Hematopoietic multipotent progenitor cell treated with erythropoietin and hydrocortisone succinate and interleukin-3 and kit ligand, for 15 days (in vitro differentiated cells): Measurements from ENCODE around the gene VAPA.

ENCODE experiments used
- DNase-seq: peaks from one replicate; pipeline ENCODE4 v3.0.0-alpha.2; 2015; ENCODE audit warnings: low spot score

VAPA gene, protein sequence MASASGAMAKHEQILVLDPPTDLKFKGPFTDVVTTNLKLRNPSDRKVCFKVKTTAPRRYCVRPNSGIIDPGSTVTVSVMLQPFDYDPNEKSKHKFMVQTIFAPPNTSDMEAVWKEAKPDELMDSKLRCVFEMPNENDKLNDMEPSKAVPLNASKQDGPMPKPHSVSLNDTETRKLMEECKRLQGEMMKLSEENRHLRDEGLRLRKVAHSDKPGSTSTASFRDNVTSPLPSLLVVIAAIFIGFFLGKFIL

DNA sequence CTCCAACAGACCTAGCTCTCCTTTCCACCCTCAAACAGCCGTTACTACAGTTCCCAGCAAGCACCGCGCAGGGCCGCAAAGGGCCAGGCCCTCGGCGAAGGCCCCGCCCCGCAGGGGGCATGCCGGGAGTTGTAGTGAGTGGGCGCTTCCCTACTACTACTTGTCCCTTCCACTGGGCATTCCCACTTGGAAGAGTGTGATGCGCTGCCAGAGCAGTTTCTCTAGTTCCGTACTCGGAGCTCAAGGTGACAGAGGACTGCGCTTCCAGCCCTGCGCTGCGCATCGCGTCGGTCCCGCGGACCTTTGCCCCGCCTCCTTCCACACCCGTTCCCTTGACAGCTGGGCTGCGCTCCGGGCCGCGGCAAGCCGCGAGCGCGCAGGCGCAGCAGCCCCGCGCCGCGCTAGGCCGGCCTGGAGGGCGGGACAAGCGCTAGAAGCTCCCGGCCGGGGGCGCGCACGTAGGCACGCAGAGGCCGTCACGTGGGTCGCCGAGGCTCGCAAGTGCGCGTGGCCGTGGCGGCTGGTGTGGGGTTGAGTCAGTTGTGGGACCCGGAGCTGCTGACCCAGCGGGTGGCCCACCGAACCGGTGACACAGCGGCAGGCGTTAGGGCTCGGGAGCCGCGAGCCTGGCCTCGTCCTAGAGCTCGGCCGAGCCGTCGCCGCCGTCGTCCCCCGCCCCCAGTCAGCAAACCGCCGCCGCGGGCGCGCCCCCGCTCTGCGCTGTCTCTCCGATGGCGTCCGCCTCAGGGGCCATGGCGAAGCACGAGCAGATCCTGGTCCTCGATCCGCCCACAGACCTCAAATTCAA, at the start of gene VAPA:
VAPA (plus strand) TSS at position 491 of the 808 bp plus-strand sequence; CDS start at position 732, 241 bp downstream.
- peak; percentile 98 for DNase-seq

DNA sequence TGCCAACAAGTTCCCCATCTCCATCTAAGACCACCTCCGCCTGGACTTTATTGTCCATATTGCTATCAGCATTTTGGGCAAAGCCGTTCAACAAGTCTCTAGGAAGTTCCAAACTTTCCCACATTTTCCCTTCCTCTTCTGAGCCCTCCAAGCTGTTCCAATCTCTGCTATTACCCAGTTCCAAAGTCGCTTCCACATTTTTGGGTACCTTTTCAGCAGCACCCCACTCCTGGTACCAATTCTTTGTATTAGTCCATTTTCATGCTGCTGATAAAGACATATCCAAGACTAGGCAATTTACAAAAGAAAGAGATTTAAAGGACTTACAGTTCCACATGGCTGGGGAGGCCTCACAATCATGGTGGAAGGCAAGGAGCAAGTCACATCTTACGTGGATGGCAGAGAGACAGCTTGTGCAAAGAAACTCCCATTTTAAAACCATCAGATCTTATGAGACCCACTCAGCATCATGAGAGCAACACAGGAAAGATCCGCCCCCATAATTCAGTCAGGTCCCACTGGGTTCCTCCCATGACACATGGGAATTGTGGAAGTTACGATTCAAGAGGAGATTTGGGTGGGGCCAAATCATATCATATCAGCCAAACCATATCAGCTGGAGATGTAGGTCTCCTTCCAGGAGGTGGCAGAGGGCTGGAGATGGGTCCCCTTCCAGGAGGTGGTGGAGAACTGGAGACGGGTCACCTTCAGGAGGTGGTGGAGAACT, 47.9 kb upstream of the VAPA start:
- no peak for DNase-seq

DNA sequence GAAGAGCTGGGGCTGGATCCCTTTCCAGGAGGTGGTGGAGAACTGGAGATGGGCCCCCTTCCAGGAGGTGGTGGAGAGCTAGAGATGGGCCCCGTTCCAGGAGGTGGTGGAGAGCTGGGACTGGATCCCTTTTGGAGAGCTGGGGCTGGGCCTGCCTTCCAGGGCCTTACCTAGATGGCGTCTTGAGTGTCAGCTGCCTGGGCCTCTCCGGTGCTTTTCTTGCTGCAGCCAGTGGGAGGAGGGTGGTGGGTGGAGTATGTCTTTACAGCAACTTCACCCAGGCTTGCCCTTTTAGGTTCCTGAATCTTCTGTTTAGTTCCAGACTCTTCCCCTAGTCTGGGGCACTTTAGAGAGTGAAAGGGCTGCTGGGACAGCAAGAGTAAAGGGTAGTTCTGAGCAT, 47.2 kb upstream of the VAPA start:
- DNase-seq = no peak

DNA sequence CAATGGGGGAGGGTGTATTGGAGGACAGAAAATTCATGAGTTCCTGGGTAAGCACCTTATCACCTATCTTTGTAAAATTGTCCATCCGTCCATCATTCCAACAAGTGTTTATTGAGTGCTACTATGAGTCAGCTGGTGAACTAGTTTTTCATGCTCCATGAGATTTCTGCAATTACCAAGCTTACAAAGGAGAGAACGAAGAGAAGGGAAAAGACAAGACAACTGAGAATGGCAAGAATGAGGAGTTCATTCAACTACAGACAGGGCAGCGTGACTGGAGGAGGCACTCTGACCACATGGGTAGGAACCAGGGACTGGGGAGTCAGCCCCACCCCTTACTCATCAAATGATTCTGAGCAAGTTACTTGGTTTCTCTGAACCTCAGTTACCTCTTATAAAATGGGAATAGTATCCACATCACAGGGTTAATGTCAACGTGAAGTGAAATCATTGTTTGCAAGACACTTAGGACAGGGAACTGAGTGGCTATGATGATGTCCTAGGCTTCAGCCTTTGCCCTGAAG, 46.7 kb upstream of the VAPA start:
- no peak for DNase-seq

DNA sequence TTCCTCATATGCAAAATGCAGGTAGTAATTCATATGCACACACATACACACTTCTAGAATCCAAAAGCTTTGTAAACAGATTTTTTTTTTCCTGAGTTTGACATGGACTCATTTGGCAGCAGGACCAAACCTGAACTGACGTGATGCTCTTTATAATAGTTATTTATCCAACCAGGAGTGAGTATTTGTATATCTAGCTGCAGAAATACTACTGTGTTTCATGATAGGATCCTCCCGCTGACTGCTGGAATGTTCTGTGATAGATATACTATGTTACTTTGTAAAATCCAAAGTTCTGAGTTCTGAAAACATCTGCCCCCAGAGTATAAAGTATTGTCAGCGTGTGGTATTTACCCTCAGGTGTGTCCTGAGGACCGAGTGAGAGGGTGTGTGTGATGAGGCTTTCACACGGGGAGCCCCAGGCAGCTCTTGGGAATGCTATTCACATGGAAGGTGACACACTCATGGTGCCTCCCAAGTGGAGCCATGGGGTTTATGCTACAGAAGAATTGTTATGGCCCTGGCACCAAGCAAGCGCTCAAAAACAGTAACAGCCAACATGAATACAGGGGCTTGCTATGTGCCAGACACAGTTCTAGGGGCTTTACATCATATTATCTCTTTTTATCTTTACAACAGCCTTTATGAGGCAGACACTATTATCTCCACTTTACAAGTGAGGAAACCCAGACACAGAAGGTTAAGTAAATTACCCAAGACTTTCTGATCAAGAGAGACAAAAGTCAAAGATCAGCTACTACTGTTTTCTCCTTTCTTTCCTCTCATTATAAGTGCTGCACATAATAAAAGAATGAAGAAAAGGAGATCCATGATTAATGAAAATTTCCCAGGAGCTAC, 44.7 kb upstream of the VAPA start:
- no peak for DNase-seq

DNA sequence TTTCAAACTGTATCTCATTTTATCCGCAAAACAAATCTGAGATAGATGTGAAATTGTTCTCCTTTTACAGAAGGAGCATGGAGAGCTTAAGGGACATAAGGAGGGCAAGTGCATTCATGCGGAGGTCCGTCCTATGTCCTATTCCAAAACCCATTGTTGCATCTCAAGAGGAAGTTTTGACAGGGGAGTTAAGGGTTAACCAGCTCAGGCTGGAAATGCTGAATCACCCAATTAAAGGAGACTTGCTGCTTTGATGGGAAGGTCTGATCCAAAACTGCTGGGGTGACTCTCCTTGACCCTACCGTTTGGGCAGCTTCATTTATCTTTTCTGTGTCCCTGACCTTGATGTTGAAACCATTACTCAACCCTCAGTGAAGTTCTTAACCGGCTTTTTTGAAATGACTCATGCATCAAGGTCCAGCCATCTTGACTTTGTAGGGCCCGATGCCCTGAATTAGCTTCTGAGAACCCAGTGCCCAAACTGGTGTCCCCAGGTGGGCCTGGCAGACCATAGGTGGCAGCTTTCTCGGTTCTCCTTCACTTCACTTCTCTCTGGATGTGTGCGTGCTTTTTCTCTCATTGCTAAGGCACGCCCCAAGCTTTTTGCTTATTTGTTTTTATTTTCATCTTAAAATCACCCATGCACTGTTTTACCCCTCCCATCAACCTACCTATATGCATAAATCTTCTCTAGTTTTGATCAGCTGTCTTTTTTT, 43.9 kb upstream of the VAPA start:
- DNase-seq = peak; percentile 59

DNA sequence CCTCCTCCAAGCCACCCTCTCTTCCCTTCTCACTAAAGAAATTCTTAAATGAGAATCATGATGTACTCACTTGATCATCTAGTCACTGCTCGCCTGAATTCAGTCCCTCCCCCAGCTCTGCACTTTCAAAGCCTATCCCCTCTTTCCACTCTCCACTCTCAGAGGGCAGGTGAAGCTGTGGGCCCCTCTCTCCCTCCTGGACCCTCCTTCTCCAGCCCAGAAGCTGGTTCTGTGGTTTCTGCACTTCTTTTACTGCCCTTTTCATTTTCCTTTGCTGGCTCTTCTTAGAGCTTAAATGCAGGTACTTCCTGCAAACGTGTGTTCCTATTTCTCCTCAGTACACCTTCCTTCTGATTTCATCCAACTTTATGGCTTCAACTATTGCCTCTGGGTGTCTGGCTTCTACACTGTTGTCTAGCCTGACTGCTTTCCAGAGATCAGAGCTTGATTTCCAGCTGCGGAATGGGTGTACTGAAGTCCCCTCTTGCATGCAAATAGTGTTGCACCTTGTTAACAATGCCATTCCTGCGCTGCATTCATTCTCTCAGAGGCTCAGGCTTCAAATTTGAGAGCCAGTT, 43.3 kb upstream of the VAPA start:
- no peak for DNase-seq

DNA sequence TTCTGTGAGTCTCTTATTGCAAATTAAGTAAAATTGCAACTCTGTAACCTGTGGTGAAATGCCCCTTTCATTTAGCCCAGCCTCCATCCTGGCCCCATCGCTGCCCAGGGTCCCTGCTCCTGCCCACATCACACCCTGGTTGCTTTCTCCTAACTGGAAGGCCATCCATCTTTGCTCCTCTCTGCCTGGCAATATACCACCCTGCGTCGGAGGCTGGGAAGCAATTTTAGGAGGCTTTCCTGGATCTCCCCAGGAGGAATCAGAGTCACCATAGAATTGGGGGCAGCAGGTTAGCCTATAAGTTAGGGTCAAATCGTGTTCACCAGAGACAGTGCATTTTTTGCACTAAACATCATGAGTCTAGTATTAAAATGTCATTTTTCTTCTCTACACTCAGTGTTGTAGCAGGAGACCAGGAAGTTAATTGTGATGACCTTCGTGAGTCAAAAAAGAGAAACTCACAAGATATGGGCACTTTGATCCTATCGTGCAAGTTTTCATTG, 42.5 kb upstream of the VAPA start:
- no peak for DNase-seq

DNA sequence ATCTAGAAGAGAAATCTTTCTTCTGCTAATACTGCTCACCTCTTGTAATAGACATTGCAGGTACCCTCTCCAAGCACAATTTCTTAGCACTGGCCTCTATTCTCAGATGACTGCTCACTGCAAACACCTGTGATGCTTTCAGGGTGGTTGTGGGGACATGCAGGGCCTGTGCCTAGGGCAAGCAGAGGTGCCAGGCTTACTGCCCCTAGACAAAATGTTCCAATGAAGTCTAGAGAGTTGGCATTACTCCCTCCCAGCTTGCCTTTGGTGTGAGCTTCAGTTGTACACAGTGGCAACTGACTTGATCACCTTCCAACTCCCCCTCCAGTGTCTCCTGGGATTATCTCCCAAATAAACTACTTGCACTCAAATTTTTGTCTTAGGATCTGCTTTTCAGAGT, 41.0 kb upstream of the VAPA start:
- no peak for DNase-seq

DNA sequence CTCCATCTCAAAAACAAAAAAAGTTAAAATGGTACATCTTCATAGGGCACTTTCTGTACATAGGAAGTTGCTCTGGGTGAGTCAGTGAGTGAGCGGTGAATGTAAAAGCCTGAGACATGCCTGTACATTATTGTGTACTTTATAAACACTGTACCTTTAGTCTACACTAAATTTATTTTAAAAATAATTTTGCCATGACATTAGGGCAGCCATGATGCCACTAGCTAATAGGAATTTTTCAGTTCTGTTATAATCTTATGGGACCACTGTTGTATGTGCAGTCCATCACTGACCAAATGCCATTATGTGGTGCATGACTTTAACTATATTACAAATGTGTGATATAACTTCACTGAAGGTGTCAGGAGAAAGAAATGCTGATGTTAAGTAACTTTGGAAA, 39.1 kb upstream of the VAPA start:
- no peak for DNase-seq

DNA sequence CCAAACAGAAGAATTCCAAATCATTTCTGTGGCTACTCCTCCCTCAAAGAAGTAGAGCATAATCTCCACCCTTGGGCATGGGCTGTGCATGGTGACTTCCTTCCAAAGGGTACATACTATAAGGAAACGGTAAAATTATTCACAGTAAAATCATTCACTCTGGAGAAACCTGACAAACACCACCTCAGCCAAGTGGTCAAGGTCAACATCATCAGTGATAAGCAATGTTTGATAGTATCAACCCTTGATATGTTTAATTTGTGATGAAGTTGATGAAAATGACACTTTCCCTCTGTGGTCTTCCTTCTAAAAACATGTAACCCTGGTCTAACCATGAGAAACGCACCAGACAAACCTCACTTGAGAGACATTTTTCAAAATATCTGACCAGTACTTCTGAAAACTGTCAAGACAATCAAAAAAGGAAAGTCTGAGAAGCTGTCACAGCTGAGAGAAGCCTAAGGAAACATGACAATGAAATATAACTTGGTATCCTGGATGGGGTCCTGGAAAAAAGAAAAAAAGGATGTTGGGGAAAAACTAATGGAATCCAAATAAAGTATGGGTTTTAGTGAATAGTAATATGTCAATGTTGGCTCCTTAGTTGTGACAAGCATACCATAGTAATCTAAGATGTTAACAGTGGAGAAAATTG, 37.5 kb upstream of the VAPA start:
- DNase-seq = no peak

DNA sequence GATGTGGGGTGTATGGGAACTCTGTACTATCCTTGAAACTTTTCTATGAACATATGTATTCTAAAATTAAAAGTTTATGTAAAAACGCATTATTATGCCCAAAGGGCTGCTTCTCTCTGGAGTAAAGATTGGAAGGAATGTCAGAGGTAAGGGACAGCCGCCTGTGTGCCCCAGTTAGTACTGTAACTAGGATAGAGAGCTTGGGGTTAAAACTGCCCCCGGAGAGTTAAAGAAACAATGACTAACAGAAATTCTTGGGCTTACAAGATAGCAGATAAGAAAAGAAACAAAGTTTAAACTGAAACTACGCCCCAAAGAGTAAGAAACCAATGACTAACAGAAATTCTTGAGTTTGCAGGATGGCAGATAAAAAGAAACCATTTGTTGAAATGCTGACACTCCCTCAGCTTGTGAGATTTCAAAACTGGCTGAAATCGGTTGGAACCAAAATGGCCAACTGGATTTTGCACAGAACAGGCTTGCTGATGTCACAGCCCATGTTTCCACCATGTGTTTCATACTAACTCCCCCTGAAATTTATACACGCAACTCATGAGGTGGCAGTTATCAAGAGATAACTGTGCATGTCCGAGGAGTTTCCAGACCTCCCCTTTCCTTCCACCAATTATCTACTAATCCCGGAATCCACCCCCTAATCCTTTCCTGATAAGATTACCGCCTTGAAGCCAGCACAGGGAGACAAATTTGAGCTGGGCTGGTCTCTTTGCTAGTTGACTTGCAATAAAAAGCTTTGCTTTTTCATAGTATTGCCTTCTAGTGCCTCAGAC, 36.8 kb upstream of the VAPA start:
- peak; percentile 74 for DNase-seq

DNA sequence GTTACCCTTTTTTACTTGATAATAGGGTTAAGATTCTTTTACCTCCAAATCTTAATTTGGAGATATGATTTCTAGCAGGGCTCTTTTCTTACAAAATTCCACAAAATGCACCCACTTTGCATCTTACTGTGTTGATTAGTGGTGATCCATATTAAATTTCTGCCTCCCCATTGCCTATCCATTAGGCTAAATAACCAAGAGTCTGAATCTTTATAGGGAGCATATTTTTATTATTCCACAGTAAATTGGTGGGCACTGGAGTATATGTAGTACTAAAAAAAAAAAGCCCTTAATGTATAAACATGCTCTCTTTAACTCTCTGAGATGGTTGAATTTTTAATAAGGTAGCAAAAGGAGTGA, 36.2 kb upstream of the VAPA start:
- DNase-seq = no peak

DNA sequence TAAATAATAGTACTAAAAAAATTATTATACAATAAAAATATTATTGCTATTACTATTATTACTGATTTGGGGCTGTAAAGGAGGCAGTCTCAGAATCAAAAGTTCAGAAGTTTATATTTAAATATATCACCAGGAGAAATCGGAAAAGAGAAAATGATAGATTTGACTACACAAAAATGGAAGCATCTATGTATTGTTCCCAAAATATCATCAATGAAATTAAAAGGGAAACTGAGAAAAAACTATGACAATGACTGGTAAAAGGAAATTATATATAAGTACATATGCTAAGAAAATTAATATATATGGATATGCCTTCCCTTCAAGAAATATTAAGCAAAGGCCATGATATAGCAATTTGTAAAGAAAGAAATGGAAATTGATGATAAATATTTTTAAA, 35.7 kb upstream of the VAPA start:
- no peak for DNase-seq

DNA sequence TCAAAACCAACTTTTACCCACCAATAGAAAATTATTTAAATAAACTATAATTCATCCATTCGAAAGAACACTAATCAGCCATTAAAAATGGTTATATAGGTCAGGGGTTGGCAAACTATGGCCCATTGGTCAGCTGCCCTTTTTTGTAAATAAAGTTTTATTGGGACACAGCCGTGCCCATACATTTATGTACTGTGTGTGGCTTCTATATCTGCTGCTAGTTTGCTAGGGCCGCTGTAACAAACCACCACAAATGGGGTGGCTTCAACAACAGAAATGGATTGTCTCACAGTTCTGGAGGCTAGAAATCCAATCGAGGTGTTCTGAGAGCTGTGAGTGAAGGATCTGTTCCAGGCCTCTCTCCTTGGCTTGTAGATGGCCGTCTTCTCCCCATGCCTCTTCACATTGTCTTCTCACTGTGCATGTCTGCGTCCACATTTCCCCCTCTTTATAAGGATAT, 35.0 kb upstream of the VAPA start:
- no peak for DNase-seq

DNA sequence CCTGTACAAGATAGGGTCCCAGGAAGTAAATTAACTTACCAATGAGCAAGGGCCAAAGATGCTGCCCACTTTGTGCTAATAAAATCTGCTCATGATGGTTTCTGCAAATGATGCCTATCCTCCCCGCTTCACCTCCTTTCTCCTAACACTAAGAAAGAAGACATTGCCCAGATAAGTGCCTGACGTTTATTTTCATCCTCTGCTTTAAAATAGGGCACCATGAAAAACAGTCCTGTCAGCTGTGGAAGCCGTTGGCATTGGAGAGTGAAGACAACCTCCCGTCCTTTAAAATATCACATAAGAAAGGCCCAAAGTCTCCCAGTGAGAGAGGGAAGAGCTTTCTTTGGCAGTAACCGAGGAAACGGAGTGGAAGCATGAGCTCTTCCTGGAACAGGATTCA, 29.7 kb upstream of the VAPA start:
- DNase-seq = no peak

DNA sequence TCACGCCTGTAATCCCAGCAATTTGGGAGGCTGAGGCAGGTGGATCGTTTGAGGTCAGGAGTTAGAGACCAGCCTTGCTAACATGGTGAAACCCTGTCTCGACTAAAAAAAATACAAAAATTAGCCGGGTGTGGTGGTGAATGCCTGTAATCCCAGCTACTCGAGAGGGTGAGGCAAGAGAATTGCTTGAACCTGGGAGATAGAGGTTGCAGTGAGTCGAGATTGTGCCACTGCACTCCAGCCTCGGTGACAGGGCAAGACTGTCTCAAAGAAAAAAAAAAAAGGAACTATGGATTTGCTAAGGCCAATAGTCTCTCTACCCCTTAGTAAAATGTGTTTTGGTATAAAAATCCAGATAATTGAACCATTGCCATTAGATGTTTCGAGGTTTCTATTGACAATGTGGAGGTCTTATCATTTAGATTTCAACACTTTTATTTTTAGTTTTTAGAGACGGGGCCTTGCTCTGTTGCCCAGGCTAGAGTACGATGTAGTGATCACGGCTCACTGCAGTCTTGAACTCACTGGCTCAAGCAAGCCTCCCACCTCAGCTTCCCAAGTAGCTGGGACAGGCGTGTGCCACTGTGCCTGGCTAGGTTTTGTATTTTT, 29.2 kb upstream of the VAPA start:
- DNase-seq = no peak

DNA sequence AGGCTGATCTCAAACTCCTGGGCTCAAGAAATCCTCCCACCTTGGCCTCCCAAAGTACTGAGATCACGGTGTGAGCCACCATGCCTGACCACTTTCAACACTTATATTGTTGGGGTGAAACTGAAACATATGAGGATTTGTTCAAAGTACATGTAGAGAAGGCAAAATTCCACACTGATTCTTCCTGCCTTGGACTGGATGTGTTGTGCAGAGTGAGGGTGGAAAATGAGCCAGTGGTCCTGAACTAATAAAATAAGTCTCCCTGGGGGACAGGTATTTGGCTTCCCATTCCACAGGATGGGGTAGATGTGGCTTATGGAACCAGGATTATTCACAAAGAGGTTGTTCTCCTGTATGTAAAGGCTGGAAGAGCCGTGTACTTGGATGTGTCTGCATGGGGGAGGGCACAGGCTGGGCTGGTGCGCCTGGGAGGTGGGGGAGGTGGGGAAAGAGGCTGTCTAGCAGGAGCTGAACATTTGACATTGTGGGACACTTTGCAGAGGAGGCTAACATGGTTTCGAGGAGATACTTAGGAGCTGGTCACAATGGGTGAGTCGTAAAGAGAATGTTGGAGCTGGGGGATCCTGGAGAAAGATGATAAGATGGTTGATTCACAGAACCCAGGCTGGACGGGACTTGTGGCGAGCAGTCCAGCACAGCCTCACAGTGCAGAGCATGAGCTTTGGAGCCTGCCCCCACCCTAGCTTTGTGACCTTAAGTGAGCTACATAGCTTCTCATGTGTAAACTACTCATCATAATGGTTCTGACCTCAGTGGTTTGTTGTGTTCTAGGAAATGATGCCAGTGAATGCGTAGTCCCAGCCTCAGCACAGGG, 28.4 kb upstream of the VAPA start, which contains the start of gene TXNDC2:
TXNDC2 (plus strand) TSS at position 804 of the 835 bp plus-strand sequence. CDS start 708 bp downstream, outside the sequence.
- DNase-seq = no peak
